SU-DHL-6 (cell line): ENCODE results near the gene RABGAP1.

Experiments
- EZH2phosphoT487 ChIP-seq: fragments of 200-600 bp; sonication (generic), shearing (Covaris generic); conservative IDR thresholded peaks from 2 replicates; pipeline ENCODE4 v1.6.1; 2018; ENCODE audit warnings: mild to moderate bottlenecking, antibody characterized with exemption, low read length, moderate library complexity, mixed read lengths
- TF ChIP-seq, protein P1 (sequence below): fragments of 200-600 bp; sonication (generic); IDR thresholded peaks from one replicate; pipeline ENCODE4 v1.5.1; 2017; ENCODE audit warnings: antibody characterized with exemption, mild to moderate bottlenecking, low read length, moderate library complexity; ENCODE audit not compliant: insufficient read depth, poor library complexity, severe bottlenecking

DNA sequence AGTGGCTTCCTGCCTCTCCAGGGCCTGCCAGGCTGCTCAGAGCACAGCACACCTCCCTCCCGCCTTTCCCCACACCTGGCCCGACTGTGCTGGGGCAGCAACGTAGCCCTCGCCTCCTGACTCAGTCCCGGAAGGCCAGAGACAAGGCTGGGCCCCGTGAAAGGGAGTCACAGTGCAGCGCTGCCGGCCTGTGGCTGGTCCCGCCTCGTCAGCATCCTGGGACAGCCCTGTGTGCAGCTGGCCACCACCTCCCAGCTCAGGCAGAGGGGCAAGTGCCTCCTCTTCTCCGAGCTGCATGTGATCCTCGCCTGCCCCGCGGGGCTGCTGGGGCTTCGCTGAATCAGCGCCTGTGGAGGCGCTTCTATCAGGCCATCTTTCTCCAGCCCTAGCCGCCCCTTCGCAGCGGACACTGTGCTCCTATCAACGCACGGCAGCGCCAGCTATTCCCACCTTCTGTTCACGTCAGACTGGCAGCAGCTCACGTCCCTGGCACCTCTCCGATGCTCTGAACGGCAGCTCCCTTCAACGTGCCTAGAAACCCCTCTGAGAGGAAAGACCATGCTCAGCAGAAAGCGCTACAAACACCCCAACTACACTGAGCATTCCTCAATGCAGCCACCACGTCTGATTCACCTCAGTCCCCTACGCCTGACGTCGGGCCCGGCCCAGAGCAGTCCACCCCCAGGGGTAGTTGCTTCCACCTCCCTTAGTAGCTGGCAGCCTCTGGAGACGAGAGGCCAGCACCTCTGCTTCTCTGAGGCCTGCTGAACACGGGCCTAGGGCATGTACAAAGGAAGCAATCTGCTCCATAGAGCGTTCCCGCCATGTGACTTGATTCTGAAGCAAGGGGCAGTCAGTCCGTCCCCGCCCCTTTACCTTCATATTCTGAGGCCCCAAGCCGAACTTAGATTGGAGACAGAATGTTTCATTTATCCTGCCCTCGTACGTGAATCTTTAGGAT lies 171.5 kb downstream of the RABGAP1 start:
- TF ChIP-seq EZH2phosphoT487, result no peak
- TF ChIP-seq, protein P1, sequence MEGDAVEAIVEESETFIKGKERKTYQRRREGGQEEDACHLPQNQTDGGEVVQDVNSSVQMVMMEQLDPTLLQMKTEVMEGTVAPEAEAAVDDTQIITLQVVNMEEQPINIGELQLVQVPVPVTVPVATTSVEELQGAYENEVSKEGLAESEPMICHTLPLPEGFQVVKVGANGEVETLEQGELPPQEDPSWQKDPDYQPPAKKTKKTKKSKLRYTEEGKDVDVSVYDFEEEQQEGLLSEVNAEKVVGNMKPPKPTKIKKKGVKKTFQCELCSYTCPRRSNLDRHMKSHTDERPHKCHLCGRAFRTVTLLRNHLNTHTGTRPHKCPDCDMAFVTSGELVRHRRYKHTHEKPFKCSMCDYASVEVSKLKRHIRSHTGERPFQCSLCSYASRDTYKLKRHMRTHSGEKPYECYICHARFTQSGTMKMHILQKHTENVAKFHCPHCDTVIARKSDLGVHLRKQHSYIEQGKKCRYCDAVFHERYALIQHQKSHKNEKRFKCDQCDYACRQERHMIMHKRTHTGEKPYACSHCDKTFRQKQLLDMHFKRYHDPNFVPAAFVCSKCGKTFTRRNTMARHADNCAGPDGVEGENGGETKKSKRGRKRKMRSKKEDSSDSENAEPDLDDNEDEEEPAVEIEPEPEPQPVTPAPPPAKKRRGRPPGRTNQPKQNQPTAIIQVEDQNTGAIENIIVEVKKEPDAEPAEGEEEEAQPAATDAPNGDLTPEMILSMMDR, result no peak
